ENCODE results near the gene PARD6B.

DNA sequence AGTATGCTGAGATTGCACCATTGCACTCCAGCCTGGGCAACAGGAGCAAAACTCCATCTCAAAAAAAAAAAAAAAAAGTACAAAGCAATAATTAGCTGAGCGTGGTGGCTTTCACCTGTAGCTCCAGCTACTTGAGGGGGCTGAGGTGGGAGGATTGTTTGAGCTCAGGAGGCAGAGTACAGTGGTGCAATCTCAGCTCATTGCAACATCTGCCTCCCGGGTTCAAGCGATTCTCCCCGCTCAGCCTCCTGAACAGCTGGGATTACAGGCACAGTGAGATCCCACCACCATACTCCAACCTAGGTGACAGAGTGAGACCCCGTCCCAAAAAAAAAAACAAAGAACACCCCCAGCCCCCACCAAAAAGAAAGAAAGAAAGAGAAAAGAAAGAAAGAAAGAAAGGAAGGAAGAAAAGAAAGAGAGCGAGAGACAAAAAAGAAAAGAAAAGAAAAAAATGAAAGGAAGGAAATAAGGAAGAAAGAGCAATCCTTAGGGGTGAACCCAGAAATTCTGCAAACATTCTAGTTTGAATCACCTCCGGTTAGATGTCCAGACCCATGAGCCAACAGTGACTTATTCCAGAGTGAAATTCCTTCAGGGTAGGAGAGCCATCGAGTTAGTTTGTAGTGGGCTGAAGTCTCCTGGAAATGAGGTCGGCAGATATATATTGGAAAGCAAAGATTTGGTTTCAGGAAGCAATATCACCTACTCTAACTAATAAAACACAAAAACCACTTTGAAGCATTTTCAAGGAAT is 36.8 kb upstream of the PARD6B start:
- TF ChIP-seq POLR2A (IDR thresholded peaks at IDR 0.05; ENCODE audit: low read depth, low read length): no peak
- no peak for TF ChIP-seq POLR2AphosphoS5 (IDR thresholded peaks at IDR 0.05; ENCODE audit: low read depth, low read length)

Data from GM12892 (cell line).